Right lung (tissue), 10 donors: ENCODE data around the gene MRPS17. TPM values are rescaled to one million over a fixed set of nuclear protein-coding genes. Genes with fewer than 3 reads are reported as not detected.
"Not testable (repeated sequence)": the region's sequence is repeated elsewhere in the genome, so short reads cannot be mapped to it uniquely, and the experiment has no call there.

Source experiments
- DNase-seq, 2 donors: peaks; one replicate each; pipeline ENCODE4 v3.0.0-alpha.2; 2013
- long read RNA-seq, 8 donors: transcript quantifications; one replicate each; lab custom pipeline, GENCODE V29; 2026
- polyA plus RNA-seq, 5 donors: library from polyadenylated mRNA; unstranded; fragments of 120-200 nt; gene quantifications; one replicate each; pipeline versions ENCODE4 v1.2.1 to v1.2.3, GENCODE V29; 2013; ENCODE audit warnings: inconsistent platforms in 1 of 5, low replicate concordance in 1 of 5; ENCODE audit not compliant: insufficient read length in 5 of 5, insufficient read depth in 1 of 5

Gene MRPS17
- polyA plus RNA-seq, result 10 to 100 TPM; 11.7 to 14.6 (median 13.7) TPM
- long read RNA-seq, donor 1, transcript MRPS17-201 (3 exons, 1,845 nt), result major isoform, 14 of 23 reads
- long read RNA-seq, donor 1, partial matches to known transcripts, result 9 of 23 reads
- long read RNA-seq, donor 1, other reads (novel, unspliced or antisense), result 0 of 23 reads
- long read RNA-seq, donor 2, transcript MRPS17-201 (3 exons, 1,845 nt), result major isoform, 12 of 24 reads
- long read RNA-seq, donor 2, partial matches to known transcripts, result 12 of 24 reads
- long read RNA-seq, donor 2, other reads (novel, unspliced or antisense), result 0 of 24 reads
- long read RNA-seq, donor 3, transcript MRPS17-201 (3 exons, 1,845 nt), result major isoform, 19 of 19 reads
- long read RNA-seq, donor 3, partial matches to known transcripts, result 0 of 19 reads
- long read RNA-seq, donor 3, other reads (novel, unspliced or antisense), result 0 of 19 reads
- long read RNA-seq, donor 4, transcript MRPS17-201 (3 exons, 1,845 nt), result major isoform, 9 of 9 reads
- long read RNA-seq, donor 4, partial matches to known transcripts, result 0 of 9 reads
- long read RNA-seq, donor 4, other reads (novel, unspliced or antisense), result 0 of 9 reads
- long read RNA-seq, donor 5, transcript MRPS17-201 (3 exons, 1,845 nt), result major isoform, 26 of 31 reads
- long read RNA-seq, donor 5, partial matches to known transcripts, result 5 of 31 reads
- long read RNA-seq, donor 5, other reads (novel, unspliced or antisense), result 0 of 31 reads
- long read RNA-seq, donor 6, transcript MRPS17-201 (3 exons, 1,845 nt), result major isoform, 18 of 54 reads
- long read RNA-seq, donor 6, partial matches to known transcripts, result 36 of 54 reads
- long read RNA-seq, donor 6, other reads (novel, unspliced or antisense), result 0 of 54 reads
- long read RNA-seq, donor 7, transcript MRPS17-201 (3 exons, 1,845 nt), result major isoform, 9 of 9 reads
- long read RNA-seq, donor 7, partial matches to known transcripts, result 0 of 9 reads
- long read RNA-seq, donor 7, other reads (novel, unspliced or antisense), result 0 of 9 reads
- long read RNA-seq, donor 8, partial matches to known transcripts, result 0 of 3 reads
- long read RNA-seq, donor 8, other reads (novel, unspliced or antisense), result 0 of 3 reads

DNA sequence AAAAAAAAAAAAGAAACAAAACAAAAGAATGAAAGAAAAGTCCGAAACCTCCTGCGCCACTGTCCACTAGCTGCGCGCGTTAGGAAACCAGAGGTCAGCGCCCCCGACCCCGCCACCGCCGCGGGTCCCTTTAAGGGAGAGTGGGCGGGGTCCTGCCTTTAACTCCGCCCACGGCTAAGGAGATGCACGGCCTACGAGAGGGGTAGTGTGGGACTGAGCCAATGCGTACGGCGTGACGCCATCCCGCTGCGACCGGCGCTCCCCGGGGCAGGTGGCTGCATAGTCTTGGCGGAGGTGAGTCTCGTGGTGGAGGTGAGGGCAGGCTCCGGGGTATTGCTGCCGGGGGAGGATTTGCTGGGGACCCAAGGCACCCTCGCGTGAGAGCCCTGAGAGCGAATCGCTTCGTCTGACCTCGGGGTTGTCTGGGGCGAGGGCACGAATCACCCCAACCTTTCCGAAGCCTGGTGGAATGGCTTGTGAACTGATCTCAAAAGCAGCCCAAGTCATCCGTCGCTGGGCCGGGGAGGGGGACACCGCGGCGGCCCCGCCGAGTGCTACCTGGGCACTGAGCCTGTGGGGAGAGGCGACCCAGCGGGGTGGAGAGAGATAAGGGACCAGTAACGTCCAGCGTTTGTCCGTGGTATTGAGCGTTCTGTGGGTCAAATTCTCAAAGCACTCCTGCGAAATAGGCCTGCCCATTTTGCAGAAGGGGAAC is at the start of gene MRPS17:
Gene MRPS17, plus strand, starts transcription at position 241 of the 715 bp plus-strand sequence. CDS start 1,319 bp downstream, outside the sequence.
- DNase-seq, result peak; percentile 83 to 84

DNA sequence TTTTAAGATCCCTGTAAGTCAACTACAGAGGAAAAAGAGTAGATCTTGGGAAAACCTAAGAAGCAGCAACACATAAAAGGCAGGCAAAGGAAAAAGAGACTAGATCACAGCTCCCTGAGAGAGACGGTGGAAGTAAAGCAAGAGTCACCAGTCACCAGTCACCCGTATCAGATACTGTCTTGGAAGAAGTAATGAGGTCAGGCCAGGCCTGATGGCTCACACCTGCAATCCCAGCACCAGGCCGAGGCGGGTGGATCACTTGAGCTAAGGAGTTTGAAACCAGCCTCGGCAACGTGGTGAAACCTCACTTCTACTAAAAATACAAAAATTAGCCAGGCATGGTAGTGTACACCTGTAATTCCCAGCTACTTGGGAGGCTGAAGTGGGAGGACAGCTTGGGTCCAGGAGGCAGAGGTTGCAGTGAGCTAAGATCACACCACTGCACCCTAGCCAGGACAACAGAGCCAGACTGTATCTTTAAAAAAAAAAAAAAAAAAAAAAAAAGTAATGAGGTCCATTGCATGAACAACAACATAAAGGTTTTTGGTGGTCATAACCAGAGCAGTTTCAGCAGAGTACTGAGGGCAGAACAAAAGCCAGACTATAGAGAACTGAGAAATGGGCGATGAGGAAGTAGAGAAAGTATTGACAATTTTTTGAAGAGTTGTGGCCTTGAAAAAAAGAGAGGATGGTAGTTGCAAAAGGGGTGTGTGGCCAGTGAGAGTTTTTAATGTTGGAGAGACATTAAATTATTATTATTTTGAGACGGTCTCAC is 47.5 kb upstream of the MRPS17 start:
- DNase-seq, result no peak

DNA sequence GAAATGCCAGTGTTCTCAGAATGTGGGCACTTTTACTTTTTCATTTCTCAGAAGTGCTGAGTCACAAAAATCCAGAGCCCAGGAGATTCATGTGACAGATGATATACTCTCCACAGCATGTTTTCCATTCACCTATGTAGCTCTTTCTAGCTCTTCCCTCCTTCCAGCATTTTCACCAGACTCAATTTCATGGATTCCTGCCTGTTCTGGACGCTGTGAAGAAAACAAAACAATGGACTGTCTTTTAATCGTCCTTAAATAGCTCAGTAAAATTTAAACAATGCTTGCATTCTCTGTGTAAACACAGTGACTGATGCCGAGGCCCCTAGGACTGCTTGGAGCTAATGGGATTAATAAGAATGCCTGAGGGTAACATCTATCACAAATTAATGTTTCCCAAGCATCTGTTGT is 38.9 kb upstream of the MRPS17 start:
- no peak for DNase-seq

DNA sequence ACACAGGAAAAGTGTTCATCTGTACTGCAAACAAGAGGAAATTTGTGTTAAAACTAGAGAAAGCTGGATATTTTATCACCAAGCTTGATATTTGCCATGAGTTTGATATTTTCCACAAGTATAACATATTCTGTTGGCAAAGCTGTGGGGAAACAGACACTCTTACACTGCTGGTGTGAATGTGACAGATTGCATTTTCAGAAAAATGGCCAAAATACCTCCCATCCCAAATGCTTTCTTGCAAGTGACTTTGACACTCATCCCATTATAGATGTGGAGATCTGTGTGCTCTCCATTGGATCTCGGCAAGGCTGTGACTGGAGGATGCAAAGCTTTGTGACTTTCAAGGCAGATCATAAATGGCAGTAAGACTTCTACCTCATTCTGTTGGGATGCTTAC is 33.9 kb upstream of the MRPS17 start:
- DNase-seq, result no peak

DNA sequence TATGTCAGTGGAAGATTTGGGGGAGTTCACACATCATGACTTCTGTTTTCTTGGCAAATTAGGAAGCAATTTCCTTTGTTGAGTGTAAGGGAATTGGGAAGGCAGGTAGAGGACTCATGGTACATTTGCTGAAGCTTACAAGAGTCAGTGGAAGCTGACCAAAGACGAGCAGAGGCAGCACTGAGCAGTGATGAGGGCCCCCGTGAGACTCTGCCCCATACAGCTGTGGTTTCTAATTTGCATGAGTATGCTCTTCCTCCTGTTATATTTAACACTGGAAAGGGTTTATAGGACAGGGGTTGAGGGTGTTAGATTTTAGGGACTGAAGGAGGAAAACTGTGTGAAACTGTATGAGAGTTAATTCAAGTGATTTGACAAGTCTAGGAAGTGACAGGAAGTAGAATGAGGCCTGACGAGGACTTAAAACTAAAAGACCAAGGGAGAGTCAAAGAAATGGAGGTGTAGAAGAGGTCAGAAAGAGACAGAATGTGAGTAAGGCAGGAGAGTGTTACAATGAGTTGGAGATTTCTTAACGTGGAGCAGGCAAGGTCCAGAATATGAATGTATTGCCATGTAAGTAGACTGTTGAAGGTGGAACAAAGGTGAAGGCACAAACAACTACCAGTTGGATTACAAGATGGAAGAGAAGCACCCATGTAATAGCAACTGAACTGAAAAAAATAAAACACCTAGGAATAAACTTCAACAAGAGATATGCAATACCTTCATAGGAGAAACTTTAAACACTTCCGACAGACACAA is 23.5 kb upstream of the MRPS17 start:
- no peak for DNase-seq

DNA sequence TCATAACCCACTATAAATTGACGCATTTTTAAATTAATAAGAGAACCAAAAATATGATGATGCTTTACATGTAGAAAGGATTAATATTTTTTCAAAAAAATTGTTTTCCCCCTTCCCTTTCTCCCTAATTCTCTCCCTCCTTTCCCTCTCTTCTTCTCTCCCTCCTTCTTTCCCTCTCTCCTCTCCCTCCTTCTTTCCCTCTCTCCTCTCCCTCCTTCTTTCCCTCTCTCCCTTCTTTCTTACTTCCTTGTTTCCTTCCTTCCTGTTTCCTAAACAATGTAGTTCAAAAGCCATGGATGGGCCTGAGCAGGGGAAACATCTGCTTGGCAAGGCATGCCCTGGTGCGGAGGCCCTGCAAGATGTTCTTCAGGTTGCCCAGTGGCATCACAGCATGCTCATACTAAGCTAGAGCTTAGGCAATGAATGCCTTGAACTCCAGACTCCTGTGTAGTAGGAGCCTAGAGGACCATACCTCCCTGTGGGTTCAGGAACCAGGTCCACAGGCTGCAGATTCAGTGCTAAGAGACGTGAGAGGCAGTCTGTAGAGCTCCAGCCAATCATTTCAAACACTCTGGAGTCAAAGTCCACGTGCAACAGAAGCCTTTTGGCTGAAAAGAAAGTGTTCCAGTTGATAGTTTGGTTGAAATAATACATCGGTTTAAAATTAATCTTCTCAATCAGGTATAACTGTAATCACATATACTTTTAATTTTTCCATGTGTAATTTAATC is 20.1 kb upstream of the MRPS17 start:
- DNase-seq, result no peak

DNA sequence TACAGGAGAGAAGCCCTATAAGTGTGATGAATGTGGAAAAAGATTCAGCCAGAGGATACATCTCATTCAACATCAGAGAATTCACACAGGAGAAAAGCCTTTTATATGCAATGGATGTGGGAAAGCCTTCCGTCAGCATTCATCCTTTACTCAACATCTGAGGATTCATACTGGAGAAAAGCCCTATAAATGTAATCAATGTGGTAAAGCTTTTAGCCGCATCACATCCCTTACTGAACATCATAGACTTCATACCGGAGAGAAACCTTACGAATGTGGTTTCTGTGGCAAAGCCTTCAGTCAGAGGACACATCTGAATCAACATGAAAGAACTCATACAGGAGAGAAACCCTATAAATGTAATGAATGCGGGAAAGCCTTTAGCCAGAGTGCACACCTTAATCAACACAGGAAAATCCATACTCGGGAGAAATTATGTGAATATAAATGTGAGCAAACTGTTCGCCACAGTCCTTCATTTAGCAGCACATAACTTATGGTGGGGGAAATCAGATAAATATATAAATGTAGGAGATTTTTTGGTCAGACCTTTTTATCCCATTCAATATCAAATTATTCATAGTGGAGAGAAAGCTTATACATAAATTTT is 12.1 kb upstream of the MRPS17 start:
- DNase-seq, result no peak

DNA sequence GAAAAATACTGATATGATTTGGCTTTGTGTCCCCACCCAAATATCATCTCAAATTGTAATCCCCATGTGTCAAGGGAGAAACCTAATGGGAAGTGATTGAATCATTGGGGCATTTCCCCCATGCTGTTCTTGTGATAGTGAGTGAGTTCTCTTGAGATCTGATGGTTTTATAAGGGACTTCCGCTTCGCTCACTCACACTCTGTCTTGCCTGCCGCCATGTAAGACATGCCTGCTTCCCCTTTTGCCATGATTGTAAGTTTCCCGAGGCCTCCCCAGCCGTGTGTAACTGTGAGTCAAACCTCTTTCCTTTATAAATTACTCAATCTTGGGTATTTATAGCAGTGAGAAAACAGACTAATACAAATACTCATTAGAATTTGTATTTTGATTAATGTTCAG is 5.1 kb upstream of the MRPS17 start:
- DNase-seq, result no peak

DNA sequence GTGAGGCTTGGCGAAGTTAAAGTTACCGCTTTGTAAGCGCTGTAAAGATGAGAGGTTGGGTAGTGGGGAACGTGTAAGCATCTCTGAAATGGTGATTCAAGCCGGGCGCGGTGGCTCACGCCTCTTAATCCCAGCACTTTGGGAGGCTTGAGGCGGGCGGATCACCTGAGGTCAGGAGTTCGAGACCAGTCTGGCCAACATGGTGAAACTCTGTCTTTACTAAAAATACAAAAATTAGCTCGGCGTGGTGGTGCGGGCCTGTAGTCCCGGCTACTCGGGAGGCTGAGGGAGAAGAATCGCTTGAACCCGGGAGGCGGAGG is 635 bp downstream of the MRPS17 start:
- not testable (repeated sequence) for DNase-seq

DNA sequence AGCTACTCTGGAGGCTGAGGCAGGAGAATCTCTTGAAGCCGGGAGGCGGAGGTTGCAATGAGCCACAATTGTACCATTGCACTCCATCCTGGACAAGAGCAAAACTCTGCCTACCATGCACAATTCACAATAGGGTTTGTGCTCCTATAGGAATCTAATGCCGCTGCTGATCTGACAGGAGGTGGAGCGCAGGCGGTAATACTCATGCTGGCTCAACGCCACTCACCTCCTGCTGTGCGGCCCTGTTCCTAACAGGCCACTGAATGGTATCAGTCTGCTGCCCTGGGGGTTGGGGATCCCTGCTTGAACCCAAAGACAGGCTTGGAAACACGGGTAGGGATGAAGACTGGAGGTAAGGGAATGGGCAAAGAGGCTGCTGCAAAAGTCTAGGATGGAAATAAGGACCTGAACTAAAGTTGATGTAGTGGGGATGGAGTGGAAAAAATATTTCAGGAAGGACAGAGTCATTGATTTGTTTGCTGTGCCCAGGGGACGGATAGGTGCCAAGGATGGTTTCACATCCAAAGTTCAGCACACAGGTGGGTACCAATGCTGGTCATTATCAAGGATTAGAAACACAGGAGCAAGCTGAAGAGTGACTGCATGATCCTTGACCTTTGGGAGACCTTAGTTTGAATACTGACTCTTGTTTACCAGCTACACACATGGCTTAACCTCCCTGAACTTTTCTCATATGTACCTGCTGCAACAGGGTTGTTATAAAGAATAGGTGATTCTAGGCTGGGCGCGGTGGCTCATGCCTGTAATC is 2.2 kb downstream of the MRPS17 start:
- no peak for DNase-seq

DNA sequence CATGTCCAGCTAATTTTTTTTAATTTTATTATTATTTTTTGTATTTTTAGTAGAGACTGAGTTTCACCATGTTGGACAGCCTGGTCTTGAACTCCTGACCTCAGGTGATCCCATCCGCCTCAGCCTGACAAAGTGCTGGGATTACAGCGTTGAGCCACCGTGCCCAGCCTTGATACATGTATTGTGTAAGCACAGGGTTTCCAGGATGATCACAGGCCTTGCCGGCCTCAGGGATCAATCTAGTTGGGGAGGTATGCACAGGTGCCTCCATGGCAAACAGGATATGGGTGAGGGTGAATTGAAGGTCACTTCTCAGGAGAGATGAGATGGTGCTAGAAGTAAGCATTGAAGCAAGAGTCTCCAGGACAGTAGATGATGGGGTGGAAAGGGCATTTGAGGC is 5.5 kb downstream of the MRPS17 start:
- no peak for DNase-seq

DNA sequence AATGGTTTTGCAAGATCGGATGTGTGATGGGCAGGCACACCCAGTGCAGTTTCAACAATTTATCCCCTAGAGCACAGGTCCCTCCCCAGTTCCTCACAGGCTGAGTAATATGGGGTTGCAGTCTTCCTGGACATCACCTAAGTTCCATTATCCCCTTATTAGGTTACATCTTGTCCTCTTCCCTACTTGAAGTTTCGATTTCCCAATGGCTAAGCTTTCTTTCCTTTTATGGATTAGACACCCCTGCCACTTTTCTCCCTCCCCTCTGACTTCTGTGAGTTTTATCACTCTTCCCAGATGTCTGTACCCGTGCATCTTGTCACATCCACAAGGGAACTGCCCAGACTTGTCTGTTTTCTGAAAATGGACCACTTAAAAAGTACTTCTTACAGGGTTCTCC is 10.3 kb downstream of the MRPS17 start:
- DNase-seq, result no peak

DNA sequence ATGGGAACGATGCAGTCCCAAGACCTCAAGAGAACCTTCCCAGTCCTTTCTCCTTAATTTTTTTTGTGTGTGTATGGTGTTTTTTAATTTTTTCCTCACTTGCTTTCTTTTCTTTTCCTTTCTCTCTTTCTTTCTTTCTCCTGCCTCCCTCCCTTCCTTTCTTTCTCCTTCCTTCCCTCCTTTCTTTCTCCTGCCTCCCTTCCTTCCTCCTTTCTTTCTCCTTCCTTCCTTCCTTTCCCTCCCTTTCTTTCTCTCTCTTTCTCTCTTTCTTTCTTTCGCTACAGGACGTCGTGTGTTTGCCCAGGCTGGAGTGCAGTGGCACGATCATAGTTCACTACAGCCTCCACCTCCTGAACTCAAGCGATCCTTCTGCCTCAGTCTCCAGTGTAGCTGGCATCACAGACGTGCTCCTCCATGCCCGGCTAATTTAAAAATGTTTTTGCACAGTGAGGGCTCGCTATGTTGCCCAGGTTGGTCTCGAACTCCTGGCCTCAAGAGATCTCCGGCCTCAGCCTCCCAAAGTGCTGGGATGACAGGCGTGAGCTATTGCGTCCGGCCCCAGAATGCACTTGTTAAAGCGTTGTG is 12.0 kb downstream of the MRPS17 start:
- DNase-seq, result no peak

DNA sequence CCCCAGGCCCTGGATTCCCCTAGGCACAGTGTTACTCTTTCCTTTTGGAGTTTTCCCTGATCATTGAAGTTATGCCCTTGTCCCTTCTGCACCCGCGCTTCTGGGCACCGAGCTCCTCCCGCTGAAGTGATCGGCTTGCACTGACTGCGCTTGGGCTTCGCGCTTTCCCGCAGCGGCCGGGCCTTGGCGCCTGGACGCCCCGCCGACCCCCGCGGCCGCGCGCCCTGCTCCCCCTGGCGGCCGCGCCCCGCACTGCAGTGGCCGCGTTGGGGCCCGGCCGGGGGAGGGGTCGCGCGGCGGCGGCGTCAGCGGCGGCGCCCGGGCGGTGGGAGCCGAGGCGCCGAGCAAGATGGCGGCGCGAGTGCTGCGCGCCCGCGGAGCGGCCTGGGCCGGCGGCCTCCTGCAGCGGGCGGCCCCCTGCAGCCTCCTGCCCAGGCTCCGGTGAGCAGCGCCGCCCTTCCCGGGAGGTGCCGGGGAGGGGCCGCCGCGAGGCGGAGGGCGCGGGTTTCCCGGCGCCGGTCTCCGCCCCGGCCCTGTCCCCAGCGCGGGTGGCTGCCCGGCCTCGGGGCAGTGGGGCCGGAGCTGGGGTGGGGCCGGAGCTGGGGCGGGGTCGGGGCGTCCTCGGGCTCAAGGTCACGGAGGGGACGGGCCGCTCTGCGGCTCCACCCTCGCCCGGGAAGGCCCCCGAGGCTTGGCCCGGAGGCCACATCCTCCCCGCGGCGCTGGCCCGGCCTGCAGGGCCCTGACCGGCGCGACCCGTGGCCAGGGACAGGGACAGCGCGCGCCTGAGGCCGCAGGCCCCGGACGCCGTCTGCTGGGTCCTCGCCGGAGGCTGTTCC is 12.8 kb downstream of the MRPS17 start, which contains the start of gene NIPSNAP2:
Gene NIPSNAP2, plus strand, starts transcription at position 325 of the 839 bp plus-strand sequence. Its CDS starts 25 bp downstream, at position 350.
- peak; percentile 52 to 60 for DNase-seq

DNA sequence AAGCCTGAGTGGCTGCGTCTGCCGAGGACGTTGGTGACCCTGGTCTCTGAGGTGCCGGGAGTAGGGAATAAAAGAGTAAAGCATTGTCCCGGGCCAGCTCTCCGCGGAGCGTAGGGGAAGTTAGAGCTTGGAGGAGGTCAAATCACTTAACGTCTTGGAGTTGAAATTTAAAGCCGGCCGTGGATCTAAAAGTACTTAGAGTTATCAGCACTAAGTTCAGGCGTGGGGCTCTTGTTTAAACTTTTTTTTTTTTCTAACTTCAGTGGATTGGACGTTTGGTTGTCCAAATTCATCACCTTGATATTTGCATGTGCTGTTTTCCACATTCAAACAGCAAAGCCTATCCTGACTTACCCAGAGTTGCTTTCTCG is 13.4 kb downstream of the MRPS17 start:
- no peak for DNase-seq

DNA sequence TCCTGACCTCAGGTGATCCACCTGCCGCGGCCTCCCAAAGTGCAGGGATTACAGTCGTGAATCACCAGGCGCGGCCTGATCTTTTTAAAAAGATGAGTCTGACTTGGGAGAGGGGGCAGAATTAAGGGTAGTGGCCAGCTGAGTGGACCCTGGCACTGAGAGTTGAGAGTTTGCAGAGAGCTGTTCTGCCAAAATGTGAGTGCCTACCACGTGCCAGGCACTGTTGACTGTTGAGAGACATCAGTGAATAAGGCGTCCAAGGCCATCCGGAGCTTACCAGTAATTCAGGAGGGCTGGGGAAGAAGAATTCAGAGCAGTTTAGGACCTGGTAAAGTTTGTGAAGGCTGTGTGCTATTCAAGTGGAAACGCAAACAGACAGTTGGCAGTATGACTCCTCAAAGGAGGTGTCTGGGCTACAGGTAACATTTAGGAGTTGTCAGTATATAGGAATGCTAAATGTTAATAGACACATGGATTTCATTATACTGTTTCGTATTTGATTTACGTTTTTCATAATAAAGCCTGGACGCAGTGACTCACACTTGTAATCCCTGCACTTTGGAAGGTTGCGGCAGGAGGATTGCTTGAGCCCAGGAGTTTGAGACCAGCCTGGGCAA is 14.2 kb downstream of the MRPS17 start:
- DNase-seq, result no peak
